KMS-11 (cell line): ENCODE data around the gene FPR1.

Experiments used
- H2AFZ ChIP-seq: fragments of 200-600 bp; sonication (generic); 2 replicates; pipeline ENCODE4 v1.6.1; 2016; ENCODE audit warnings: antibody characterized with exemption, mixed run types, low read depth
- H3K27ac ChIP-seq: fragments of 200-600 bp; sonication (generic); 2 replicates; pipeline ENCODE4 v1.6.1; 2016; ENCODE audit warnings: mild to moderate bottlenecking, mixed run types
- H3K27me3 ChIP-seq: fragments of 200-600 bp; sonication (generic); 2 replicates; pipeline ENCODE4 v1.6.1; 2017; ENCODE audit warnings: mild to moderate bottlenecking, low read depth, mixed run types, moderate library complexity; ENCODE audit not compliant: insufficient read depth
- H3K36me3 ChIP-seq: fragments of 200-600 bp; sonication (generic); 2 replicates; pipeline ENCODE4 v1.6.1; 2017; ENCODE audit warnings: mild to moderate bottlenecking, mixed run types; ENCODE audit not compliant: insufficient read depth
- H3K4me1 ChIP-seq: fragments of 200-600 bp; sonication (generic); 2 replicates; pipeline ENCODE4 v1.6.1; 2016; ENCODE audit warnings: mild to moderate bottlenecking, low read depth, mixed run types; ENCODE audit not compliant: poor library complexity, severe bottlenecking
- H3K4me2 ChIP-seq: fragments of 200-600 bp; sonication (generic); 2 replicates; pipeline ENCODE4 v1.7.0; 2016; ENCODE audit warnings: mild to moderate bottlenecking, mixed run types
- H3K4me3 ChIP-seq: fragments of 200-600 bp; sonication (generic); IDR thresholded peaks from 2 replicates; pipeline ENCODE4 v1.6.1; 2017; ENCODE audit warnings: low read depth, low read length, mixed read lengths; ENCODE audit not compliant: insufficient read depth
- H3K79me2 ChIP-seq: fragments of 200-600 bp; sonication (generic); 2 replicates; pipeline ENCODE4 v1.6.1; 2016; ENCODE audit warnings: low read depth, mixed run types; ENCODE audit not compliant: insufficient read depth
- H3K9ac ChIP-seq: fragments of 200-600 bp; sonication (generic); 2 replicates; pipeline ENCODE4 v1.6.1; 2016; ENCODE audit warnings: mild to moderate bottlenecking, mixed run types
- H4K20me1 ChIP-seq: fragments of 200-600 bp; sonication (generic); 2 replicates; pipeline ENCODE4 v1.6.1; 2016; ENCODE audit warnings: mild to moderate bottlenecking, mixed run types; ENCODE audit not compliant: insufficient read depth
- TF ChIP-seq, protein P1 (sequence below): fragments of 200-600 bp; sonication (generic); conservative IDR thresholded peaks from 2 replicates; pipeline ENCODE4 v1.6.1; 2017; ENCODE audit warnings: low read depth, mild to moderate bottlenecking, antibody characterized with exemption, low read length, moderate library complexity, mixed read lengths

FPR1 gene

DNA sequence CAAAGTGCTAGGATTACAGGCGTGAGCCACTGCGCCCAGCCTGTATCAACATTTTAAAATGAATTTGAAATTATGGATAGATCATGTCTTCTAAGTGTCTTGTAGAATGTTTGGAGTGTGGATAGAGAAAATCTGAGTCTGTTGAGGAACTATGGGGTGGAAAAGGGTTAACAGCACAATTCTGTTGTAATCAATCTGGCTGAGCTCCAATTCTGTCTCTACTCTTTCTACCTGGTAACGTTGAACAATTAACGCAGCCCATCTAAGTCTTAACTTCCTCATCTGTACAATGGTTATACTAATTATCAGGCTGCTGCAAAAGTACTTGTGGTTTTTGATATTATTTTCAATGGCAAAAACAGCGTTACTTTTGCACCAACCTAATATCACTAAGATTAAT, 13.4 kb upstream of the FPR1 start:
- Histone ChIP-seq H3K9ac (no peak overlapping the region), H3K4me2 (no peak overlapping the region), H3K4me3 (no peak overlapping the region), H3K27me3 (no peaks in the 10 kb centered on the region), H3K4me1 (no peaks in the 10 kb centered on the region), H3K27ac (no peak overlapping the region), H3K36me3 (no peaks in the 10 kb centered on the region), H3K79me2 (no peaks in the 10 kb centered on the region), H2AFZ (no peak overlapping the region), H4K20me1 (no peaks in the 10 kb centered on the region)
- TF ChIP-seq, protein P1, sequence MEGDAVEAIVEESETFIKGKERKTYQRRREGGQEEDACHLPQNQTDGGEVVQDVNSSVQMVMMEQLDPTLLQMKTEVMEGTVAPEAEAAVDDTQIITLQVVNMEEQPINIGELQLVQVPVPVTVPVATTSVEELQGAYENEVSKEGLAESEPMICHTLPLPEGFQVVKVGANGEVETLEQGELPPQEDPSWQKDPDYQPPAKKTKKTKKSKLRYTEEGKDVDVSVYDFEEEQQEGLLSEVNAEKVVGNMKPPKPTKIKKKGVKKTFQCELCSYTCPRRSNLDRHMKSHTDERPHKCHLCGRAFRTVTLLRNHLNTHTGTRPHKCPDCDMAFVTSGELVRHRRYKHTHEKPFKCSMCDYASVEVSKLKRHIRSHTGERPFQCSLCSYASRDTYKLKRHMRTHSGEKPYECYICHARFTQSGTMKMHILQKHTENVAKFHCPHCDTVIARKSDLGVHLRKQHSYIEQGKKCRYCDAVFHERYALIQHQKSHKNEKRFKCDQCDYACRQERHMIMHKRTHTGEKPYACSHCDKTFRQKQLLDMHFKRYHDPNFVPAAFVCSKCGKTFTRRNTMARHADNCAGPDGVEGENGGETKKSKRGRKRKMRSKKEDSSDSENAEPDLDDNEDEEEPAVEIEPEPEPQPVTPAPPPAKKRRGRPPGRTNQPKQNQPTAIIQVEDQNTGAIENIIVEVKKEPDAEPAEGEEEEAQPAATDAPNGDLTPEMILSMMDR, result no peak

DNA sequence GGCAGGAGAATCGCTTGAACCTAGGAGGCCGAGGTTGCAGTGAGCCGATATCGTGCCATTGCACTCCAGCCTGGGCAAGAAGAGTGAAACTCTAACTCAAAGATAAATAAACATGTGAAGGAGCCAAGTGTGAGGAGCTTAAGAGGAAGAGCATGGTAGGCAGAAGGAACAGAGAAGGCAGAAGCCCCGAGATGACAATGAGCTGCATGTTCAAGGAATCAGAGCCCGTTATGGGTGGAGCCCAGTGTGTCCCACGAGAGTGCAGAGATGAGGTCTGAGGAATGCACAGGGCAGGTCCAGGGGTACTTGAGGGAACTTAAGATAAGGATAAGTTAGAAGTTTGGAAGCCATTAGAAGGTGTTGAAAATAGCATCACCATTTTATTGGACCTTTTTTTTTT, 10.0 kb upstream of the FPR1 start:
- H4K20me1 ChIP-seq, result no peaks in the 10 kb centered on the region
- no peak overlapping the region for H3K4me2 ChIP-seq
- no peaks in the 10 kb centered on the region for H3K4me1 ChIP-seq
- TF ChIP-seq, protein P1, result no peak
- H3K79me2 ChIP-seq, result no peaks in the 10 kb centered on the region
- H3K36me3 ChIP-seq, result no peaks in the 10 kb centered on the region
- H3K4me3 ChIP-seq, result no peak overlapping the region
- H2AFZ ChIP-seq, result no peak overlapping the region
- no peak overlapping the region for H3K27ac ChIP-seq
- H3K27me3 ChIP-seq, result no peaks in the 10 kb centered on the region
- no peak overlapping the region for H3K9ac ChIP-seq

DNA sequence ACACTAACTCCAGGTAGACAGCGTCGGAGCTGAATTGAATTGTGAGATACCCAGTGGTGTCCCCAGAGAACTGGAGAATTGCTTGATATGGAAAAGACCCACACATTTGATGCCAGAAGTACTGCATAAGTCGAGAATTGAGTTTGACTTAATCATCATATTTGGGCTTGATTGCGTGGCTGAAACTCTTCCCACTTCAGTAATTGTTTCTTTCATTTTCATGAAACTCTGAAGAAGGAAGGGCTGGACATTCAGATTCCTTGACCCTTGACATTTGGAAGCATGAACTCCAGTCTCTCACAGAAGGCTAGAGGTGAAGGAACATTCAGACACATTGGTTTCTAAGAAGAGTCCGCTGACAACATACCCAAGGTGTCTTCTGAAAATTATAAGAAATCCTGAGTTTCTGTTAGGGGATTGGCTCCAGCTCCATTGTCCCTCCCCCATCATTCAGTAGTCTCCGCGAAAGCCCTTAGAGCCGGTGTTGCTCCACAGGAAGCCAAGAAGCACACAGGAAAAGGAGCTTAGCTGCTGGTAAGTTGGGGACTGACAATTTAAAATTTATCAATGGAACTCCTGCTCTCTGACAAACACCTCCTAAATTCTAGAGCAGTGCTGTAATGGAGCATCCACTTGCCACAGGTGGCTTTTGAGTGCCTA, 9.1 kb upstream of the FPR1 start, which contains the start of gene FPR2:
FPR2 (plus strand) TSS at position 484 of the 660 bp plus-strand sequence. CDS start 7,479 bp downstream, outside the sequence.
- Histone ChIP-seq H3K4me2 (no peak within 1 kb of the TSS), H3K79me2 (no peaks in the 10 kb centered on the region), H3K9ac (no peak within 1 kb of the TSS), H3K4me1 (no peaks in the 10 kb centered on the region), H3K4me3 (no peak within 1 kb of the TSS), H2AFZ (no peak within 1 kb of the TSS), H3K36me3 (no peaks in the 10 kb centered on the region), H4K20me1 (no peaks in the 10 kb centered on the region), H3K27ac (no peak within 1 kb of the TSS), H3K27me3 (no peaks in the 10 kb centered on the region)
- TF ChIP-seq, protein P1, result no peak

DNA sequence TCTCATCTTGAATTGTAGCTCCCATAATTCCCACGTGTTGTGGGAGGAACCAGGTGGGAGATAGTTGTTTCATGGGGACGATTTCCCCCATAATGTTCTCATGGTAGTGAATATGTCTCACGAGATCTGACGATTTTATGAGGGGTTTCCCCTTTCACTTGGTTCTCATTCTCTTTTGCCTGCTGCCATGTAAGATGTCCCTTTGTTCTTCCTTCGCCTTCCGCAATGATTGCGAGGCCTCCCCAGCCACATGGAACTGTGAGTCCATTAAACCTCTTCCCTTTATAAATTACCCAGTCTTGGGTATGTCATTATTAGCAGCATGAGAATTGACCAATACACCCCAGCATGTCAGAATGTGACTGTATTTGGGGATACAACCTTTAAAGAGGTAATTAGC, 3.9 kb upstream of the FPR1 start:
- Histone ChIP-seq H4K20me1 (no peaks in the 10 kb centered on the region), H3K27ac (no peak overlapping the region), H3K27me3 (no peaks in the 10 kb centered on the region), H3K36me3 (no peaks in the 10 kb centered on the region), H2AFZ (no peak overlapping the region), H3K9ac (no peak overlapping the region), H3K4me1 (no peaks in the 10 kb centered on the region), H3K79me2 (no peaks in the 10 kb centered on the region), H3K4me2 (no peak overlapping the region), H3K4me3 (no peak overlapping the region)
- TF ChIP-seq, protein P1, result no peak
